Endodermal cell (in vitro differentiated cells): ENCODE data around the gene PGS1. TPM values are rescaled to one million over a fixed set of nuclear protein-coding genes. Genes with fewer than 3 reads are reported as not detected.

Source experiments
- DNase-seq: peaks from one replicate; pipeline ENCODE4 v3.0.0-alpha.2; 2017
- H3K27ac ChIP-seq: 2 replicates; pipeline ENCODE4 v1.5.1; 2013; ENCODE audit warnings: mild to moderate bottlenecking, low read depth, low read length, moderate library complexity
- H3K27me3 ChIP-seq: 2 replicates; pipeline ENCODE4 v1.6.1; 2013; ENCODE audit warnings: mild to moderate bottlenecking, low read length, moderate library complexity; ENCODE audit not compliant: insufficient read depth, control insufficient read depth, poor library complexity, severe bottlenecking
- H3K36me3 ChIP-seq: 2 replicates; pipeline ENCODE4 v1.7.0; 2013; ENCODE audit warnings: mild to moderate bottlenecking, low read length, moderate library complexity; ENCODE audit not compliant: control insufficient read depth, insufficient read depth
- H3K4me1 ChIP-seq: one replicate; pipeline ENCODE4 v1.7.0; 2013; ENCODE audit warnings: low read length; ENCODE audit not compliant: control insufficient read depth, insufficient read depth
- H3K4me3 ChIP-seq: 2 replicates; pipeline ENCODE4 v1.5.1; 2013; ENCODE audit warnings: mild to moderate bottlenecking, low read length, moderate library complexity
- H3K9ac ChIP-seq: 2 replicates; pipeline ENCODE4 v1.6.1; 2013; ENCODE audit warnings: mild to moderate bottlenecking, low read length, moderate library complexity; ENCODE audit not compliant: poor library complexity, severe bottlenecking; ENCODE audit errors: extremely low read depth
- H3K9me3 ChIP-seq: 2 replicates; pipeline ENCODE4 v1.6.1; 2013; ENCODE audit warnings: mild to moderate bottlenecking, low read length, moderate library complexity; ENCODE audit not compliant: control insufficient read depth
- H3K27ac Mint-ChIP-seq: 2 replicates; pipeline ENCODE4 v1.8.0; 2020; ENCODE audit warnings: mixed read lengths
- H3K27me3 Mint-ChIP-seq: 2 replicates; pipeline ENCODE4 v1.8.0; 2021; ENCODE audit warnings: mild to moderate bottlenecking, mixed read lengths; ENCODE audit not compliant: insufficient read depth
- H3K36me3 Mint-ChIP-seq: 2 replicates; pipeline ENCODE4 v1.8.0; 2020; ENCODE audit warnings: low read depth, mixed read lengths
- H3K4me1 Mint-ChIP-seq: 2 replicates; pipeline ENCODE4 v1.8.0; 2020; ENCODE audit warnings: mixed read lengths
- H3K4me3 Mint-ChIP-seq: 2 replicates; pipeline ENCODE4 v1.8.0; 2020; ENCODE audit warnings: mild to moderate bottlenecking, moderate library complexity, mixed read lengths
- H3K9me3 Mint-ChIP-seq: 2 replicates; pipeline ENCODE4 v1.8.0; 2020; ENCODE audit warnings: mild to moderate bottlenecking, mixed read lengths
- WGBS, 2 experiments: methylation state at CpG; one replicate each; pipeline versions ENCODE4 v1.1.5 to v1.1.7; 2013; ENCODE audit warnings: missing lambda C conversion rate in 2 of 2, mixed read lengths in 1 of 2; ENCODE audit not compliant: insufficient coverage in 1 of 2, insufficient read length in 1 of 2; 5-methylcytosine and 5-hydroxymethylcytosine counted together
- total RNA-seq, 2 donors: library from RNA; stranded (reverse); fragmentation: NEBNext Ultra II Directional in 1 of 2; extraction: Animal tissue kit (Norgen Biotek cat#: 25700) in 1 of 2; gene quantifications; 2 replicates in 1 of 2; 3 replicates in 1 of 2; pipeline ENCODE4 v1.2.1, GENCODE V29; 2021
- TF ChIP-seq, protein P1 (sequence below): fragments of 200-600 bp; sonication (generic); conservative IDR thresholded peaks from 2 replicates; pipeline ENCODE4 v1.5.0; 2021; ENCODE audit warnings: antibody characterized with exemption, mild to moderate bottlenecking

PGS1 gene
- total RNA-seq, 2 donors from 2014 or later: 57.1 to 58.2 TPM

GRCh38 chr17:78426293-78426879 lies 47.9 kb downstream of the PGS1 start:
- H3K4me3 Mint-ChIP-seq: no peak overlapping the region
- TF ChIP-seq, protein P1, sequence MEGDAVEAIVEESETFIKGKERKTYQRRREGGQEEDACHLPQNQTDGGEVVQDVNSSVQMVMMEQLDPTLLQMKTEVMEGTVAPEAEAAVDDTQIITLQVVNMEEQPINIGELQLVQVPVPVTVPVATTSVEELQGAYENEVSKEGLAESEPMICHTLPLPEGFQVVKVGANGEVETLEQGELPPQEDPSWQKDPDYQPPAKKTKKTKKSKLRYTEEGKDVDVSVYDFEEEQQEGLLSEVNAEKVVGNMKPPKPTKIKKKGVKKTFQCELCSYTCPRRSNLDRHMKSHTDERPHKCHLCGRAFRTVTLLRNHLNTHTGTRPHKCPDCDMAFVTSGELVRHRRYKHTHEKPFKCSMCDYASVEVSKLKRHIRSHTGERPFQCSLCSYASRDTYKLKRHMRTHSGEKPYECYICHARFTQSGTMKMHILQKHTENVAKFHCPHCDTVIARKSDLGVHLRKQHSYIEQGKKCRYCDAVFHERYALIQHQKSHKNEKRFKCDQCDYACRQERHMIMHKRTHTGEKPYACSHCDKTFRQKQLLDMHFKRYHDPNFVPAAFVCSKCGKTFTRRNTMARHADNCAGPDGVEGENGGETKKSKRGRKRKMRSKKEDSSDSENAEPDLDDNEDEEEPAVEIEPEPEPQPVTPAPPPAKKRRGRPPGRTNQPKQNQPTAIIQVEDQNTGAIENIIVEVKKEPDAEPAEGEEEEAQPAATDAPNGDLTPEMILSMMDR: no peak
- H3K4me1 Mint-ChIP-seq: peaks cover 10% of the 10 kb centered on the region
- no peaks in the 10 kb centered on the region for H3K27me3 Mint-ChIP-seq
- Histone ChIP-seq H3K27me3 (no peaks in the 10 kb centered on the region), H3K36me3 (peaks cover 43% of the 10 kb centered on the region), H3K27ac (no peak overlapping the region), H3K9me3 (no peaks in the 10 kb centered on the region), H3K4me1 (peaks cover 3% of the 10 kb centered on the region), H3K4me3 (no peak overlapping the region), H3K9ac (no peak overlapping the region)
- 94 to 96% methylated on average over 16 to 22 of the region's 22 CpGs for WGBS, 2 experiments
- H3K36me3 Mint-ChIP-seq: peaks cover 55% of the 10 kb centered on the region
- DNase-seq: no peak
- no peak overlapping the region for H3K27ac Mint-ChIP-seq
- H3K9me3 Mint-ChIP-seq: no peaks in the 10 kb centered on the region

- no peak overlapping the region for H3K27ac ChIP-seq
- Mint-ChIP-seq H3K36me3 (peaks cover 53% of the 10 kb centered on the region), H3K4me1 (peaks cover 4% of the 10 kb centered on the region), H3K27ac (no peak overlapping the region), H3K4me3 (no peak overlapping the region), H3K9me3 (no peaks in the 10 kb centered on the region), H3K27me3 (no peaks in the 10 kb centered on the region)
- H3K36me3 ChIP-seq: peaks cover 42% of the 10 kb centered on the region
- H3K4me1 ChIP-seq: no peaks in the 10 kb centered on the region
- H3K27me3 ChIP-seq: no peaks in the 10 kb centered on the region
- no peak for DNase-seq
- no peak overlapping the region for H3K4me3 ChIP-seq
- no peaks in the 10 kb centered on the region for H3K9me3 ChIP-seq
- no peak overlapping the region for H3K9ac ChIP-seq
- 94 to 97% methylated on average over 11 of the region's 11 CpGs for WGBS, 2 experiments
- TF ChIP-seq, protein P1: no peak
These were observed 48.7 kb downstream of the PGS1 start for GRCh38 chr17:78427140-78427539.

GRCh38 chr17:78428025-78428575 lies 49.7 kb downstream of the PGS1 start:
- H3K4me3 Mint-ChIP-seq: no peak overlapping the region
- Histone ChIP-seq H3K27me3 (no peaks in the 10 kb centered on the region), H3K27ac (no peak overlapping the region), H3K4me3 (no peak overlapping the region), H3K36me3 (peaks cover 34% of the 10 kb centered on the region), H3K4me1 (no peaks in the 10 kb centered on the region), H3K9ac (no peak overlapping the region), H3K9me3 (no peaks in the 10 kb centered on the region)
- WGBS, 2 experiments: 93% methylated on average over 9 to 20 of the region's 20 CpGs
- peaks cover 3% of the 10 kb centered on the region for H3K4me1 Mint-ChIP-seq
- no peaks in the 10 kb centered on the region for H3K27me3 Mint-ChIP-seq
- H3K36me3 Mint-ChIP-seq: peaks cover 46% of the 10 kb centered on the region
- TF ChIP-seq, protein P1: no peak
- no peaks in the 10 kb centered on the region for H3K9me3 Mint-ChIP-seq
- peak overlapping the region; percentile 81 for H3K27ac Mint-ChIP-seq
- DNase-seq: no peak
